GDM1 (cell line): ENCODE measurements around the gene PJVK.
"Not testable (repeated sequence)": the region's sequence is repeated elsewhere in the genome, so short reads cannot be mapped to it uniquely, and the experiment has no call there.

Experiments used
- DNase-seq: peaks from one replicate; lab custom pipeline; 2025; lab: John Stamatoyannopoulos, UW

PJVK gene

GRCh38 chr2:178436662-178437061 is 14.5 kb upstream of the PJVK start:
- DNase-seq: no peak

- no peak for DNase-seq
These were observed 9.8 kb upstream of the PJVK start for GRCh38 chr2:178441426-178441825.

GRCh38 chr2:178448968-178449661 is 2.1 kb upstream of the PJVK start:
- no peak for DNase-seq

- DNase-seq: no peak
These were observed 1.3 kb upstream of the PJVK start for GRCh38 chr2:178449700-178450523.

- no peak for DNase-seq
These were observed 729 bp upstream of the PJVK start for GRCh38 chr2:178450524-178450773.

GRCh38 chr2:178452334-178452733 is 1.2 kb downstream of the PJVK start:
- no peak for DNase-seq

- DNase-seq: no peak
These were observed 1.7 kb downstream of the PJVK start for GRCh38 chr2:178452870-178453269.

- DNase-seq: no peak
These were observed 4.8 kb downstream of the PJVK start for GRCh38 chr2:178455947-178456346.

- no peak for DNase-seq
These were observed 6.3 kb downstream of the PJVK start for GRCh38 chr2:178457390-178457886.

GRCh38 chr2:178469219-178469849 is 18.2 kb downstream of the PJVK start:
- no peak for DNase-seq

- DNase-seq: not testable (repeated sequence)
These were observed 20.1 kb downstream of the PJVK start for GRCh38 chr2:178471313-178471712.

GRCh38 chr2:178473373-178473772 is 22.2 kb downstream of the PJVK start:
- DNase-seq: no peak

- no peak for DNase-seq
These were observed 22.8 kb downstream of the PJVK start for GRCh38 chr2:178473931-178474330.

- DNase-seq: no peak
These were observed 23.4 kb downstream of the PJVK start for GRCh38 chr2:178474560-178474959.

GRCh38 chr2:178476477-178476876 is 25.3 kb downstream of the PJVK start:
- DNase-seq: no peak

GRCh38 chr2:178477443-178478129 is 26.4 kb downstream of the PJVK start:
- DNase-seq: no peak

- DNase-seq: no peak
These were observed 26.9 kb downstream of the PJVK start for GRCh38 chr2:178478130-178478438.

- DNase-seq: peak; percentile 72
These were observed 27.5 kb downstream of the PJVK start, which contains the start of gene FKBP7 for GRCh38 chr2:178478439-178479274. Gene FKBP7, minus strand, starts transcription at chr2:178478600. Its CDS starts 101 bp downstream, at chr2:178478499.

GRCh38 chr2:178479275-178479616 is 28.1 kb downstream of the PJVK start:
- DNase-seq: no peak

- no peak for DNase-seq
These were observed 28.6 kb downstream of the PJVK start for GRCh38 chr2:178479758-178480226.
